ENCODE measurements around the gene NOTCH2.

DNA sequence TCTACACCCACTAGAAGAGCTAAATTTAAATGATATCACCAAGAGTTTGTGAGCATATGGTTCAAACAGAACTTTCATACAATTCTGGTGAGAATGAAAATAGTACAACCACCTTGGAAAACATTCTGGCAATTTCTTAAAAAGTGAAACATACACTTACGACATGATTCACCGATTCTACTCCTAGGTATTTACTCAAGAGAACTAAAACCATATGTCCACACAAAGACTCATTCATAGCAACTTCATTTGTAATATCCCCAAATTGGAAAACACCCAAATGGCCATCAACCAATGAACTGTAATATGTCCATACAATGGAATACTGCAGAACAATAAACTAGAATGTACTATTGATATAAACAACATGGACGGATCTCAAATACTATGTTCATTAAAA lies 122.0 kb downstream of the NOTCH2 start:
- TF ChIP-seq, protein P1, sequence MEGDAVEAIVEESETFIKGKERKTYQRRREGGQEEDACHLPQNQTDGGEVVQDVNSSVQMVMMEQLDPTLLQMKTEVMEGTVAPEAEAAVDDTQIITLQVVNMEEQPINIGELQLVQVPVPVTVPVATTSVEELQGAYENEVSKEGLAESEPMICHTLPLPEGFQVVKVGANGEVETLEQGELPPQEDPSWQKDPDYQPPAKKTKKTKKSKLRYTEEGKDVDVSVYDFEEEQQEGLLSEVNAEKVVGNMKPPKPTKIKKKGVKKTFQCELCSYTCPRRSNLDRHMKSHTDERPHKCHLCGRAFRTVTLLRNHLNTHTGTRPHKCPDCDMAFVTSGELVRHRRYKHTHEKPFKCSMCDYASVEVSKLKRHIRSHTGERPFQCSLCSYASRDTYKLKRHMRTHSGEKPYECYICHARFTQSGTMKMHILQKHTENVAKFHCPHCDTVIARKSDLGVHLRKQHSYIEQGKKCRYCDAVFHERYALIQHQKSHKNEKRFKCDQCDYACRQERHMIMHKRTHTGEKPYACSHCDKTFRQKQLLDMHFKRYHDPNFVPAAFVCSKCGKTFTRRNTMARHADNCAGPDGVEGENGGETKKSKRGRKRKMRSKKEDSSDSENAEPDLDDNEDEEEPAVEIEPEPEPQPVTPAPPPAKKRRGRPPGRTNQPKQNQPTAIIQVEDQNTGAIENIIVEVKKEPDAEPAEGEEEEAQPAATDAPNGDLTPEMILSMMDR (IDR thresholded peaks at IDR 0.05), result no peak
- TF ChIP-seq POLR2A (IDR thresholded peaks at IDR 0.05), result no peak

All from adrenal gland (tissue), 5 donors.